ENCODE results near the gene WNT6. TPM values are rescaled to one million over a fixed set of nuclear protein-coding genes. Genes with fewer than 3 reads are reported as not detected.

WNT6 gene
- total and polyA plus RNA-seq, 5 donors from 2014 or later: not detected

DNA sequence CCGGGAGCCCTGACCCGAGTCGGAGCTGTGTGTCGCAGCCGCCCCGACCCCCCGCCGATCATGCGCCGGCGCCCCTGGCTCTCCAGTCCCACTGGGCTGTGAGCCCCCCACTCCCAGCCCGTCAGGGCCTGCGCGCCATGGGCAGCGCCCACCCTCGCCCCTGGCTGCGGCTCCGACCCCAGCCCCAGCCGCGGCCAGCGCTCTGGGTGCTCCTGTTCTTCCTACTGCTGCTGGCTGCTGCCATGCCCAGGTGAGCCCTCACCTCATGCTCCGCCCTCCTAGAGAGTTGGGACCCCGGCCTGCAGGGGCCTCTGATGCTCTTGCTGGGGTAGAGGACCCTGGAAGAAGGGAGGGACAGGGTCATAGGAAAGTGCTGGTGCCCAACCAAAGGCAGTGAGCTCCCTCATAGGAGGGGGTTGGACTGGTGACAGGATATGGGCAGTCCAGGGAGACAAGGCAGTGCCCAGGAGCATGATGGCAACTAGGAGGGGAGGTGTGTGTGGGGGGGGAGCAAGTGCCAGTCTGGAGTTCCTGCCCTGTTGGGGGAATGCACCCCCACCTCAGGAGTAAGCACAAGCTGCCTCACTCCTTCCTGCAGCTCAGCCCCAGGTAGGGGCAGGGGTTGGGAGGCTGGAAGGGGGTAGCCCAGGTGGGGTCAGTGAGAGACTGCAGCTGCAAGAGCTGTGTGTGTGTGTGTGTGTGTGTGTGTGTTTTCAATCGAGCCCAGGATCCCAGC is 21.4 kb downstream of the WNT6 start:
- no peak for ATAC-seq (ENCODE audit: low read depth in 2 of 2)
- Histone ChIP-seq H3K36me3 (ENCODE audit: control insufficient read depth, insufficient read depth, low read length) (no peaks in the 10 kb centered on the region), H3K4me1 (ENCODE audit: control insufficient read depth, insufficient read depth, low read length, poor library complexity, severe bottlenecking) (peaks cover 66% of the 10 kb centered on the region), H3K27ac (ENCODE audit: insufficient read depth, low read length, poor library complexity, severe bottlenecking) (peak overlapping the region; percentile 92), H3K4me3 (ENCODE audit: low read depth, low read length) (peak overlapping the region; percentile 75), H3K9me3 (ENCODE audit: control insufficient read depth in 2 of 2, low read length in 2 of 2) (no peaks in the 10 kb centered on the region), H3K27me3 (ENCODE audit: control insufficient read depth, insufficient read depth, low read length) (no peaks in the 10 kb centered on the region)
- DNase-seq: no peak
- H3K27me3 Mint-ChIP-seq: peaks cover 5% of the 10 kb centered on the region
- H3K4me1 Mint-ChIP-seq: peaks cover 4 to 71% (median 38%) of the 10 kb centered on the region in 4 donors
- H3K9me3 Mint-ChIP-seq: no peaks in the 10 kb centered on the region
- H3K27ac Mint-ChIP-seq: peak overlapping the region in 2 of 3 donors; percentile 89 to 95
- no peaks in the 10 kb centered on the region for H3K36me3 Mint-ChIP-seq
- H3K4me3 Mint-ChIP-seq: peak overlapping the region; percentile 74 to 92 (median 89)

DNA sequence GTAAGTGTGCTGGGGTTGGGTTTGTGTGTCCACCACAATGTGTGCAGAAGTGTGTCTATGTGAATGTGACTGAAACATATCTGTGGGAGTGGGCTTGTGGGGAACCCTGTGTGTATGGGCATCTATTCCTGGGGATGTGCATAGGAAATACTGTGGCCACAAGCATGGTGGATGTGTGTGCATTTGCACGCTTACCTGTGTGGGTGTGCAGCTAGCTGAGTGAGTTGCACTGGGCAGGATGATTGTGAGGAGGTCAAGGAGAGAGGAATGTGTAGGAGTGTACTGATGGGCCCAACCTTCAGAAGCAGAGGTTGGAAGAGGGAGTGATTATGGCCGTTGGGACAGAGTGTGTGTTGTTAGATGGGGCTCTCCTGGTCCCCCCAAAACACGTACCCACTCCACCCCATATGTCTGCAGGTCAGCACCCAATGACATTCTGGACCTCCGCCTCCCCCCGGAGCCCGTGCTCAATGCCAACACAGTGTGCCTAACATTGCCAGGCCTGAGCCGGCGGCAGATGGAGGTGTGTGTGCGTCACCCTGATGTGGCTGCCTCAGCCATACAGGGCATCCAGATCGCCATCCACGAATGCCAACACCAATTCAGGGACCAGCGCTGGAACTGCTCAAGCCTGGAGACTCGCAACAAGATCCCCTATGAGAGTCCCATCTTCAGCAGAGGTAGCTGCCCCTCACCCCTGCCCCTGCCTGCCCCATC is 22.3 kb downstream of the WNT6 start:
- Histone ChIP-seq H3K36me3 (ENCODE audit: control insufficient read depth, insufficient read depth, low read length) (no peaks in the 10 kb centered on the region), H3K27ac (ENCODE audit: insufficient read depth, low read length, poor library complexity, severe bottlenecking) (peak overlapping the region; percentile 92), H3K4me1 (ENCODE audit: control insufficient read depth, insufficient read depth, low read length, poor library complexity, severe bottlenecking) (peaks cover 66% of the 10 kb centered on the region), H3K27me3 (ENCODE audit: control insufficient read depth, insufficient read depth, low read length) (no peaks in the 10 kb centered on the region), H3K4me3 (ENCODE audit: low read depth, low read length) (peak overlapping the region; percentile 75), H3K9me3 (ENCODE audit: control insufficient read depth in 2 of 2, low read length in 2 of 2) (no peaks in the 10 kb centered on the region)
- no peaks in the 10 kb centered on the region for H3K9me3 Mint-ChIP-seq
- no peaks in the 10 kb centered on the region for H3K36me3 Mint-ChIP-seq
- no peaks in the 10 kb centered on the region for H3K27me3 Mint-ChIP-seq
- peak overlapping the region in 2 of 3 donors; percentile 89 to 95 for H3K27ac Mint-ChIP-seq
- ATAC-seq (ENCODE audit: low read depth in 2 of 2) (no peak), DNase-seq (no peak)
- H3K4me3 Mint-ChIP-seq: peak overlapping the region; percentile 74 to 92 (median 89)
- H3K4me1 Mint-ChIP-seq: peaks cover 4 to 69% (median 34%) of the 10 kb centered on the region in 4 donors

DNA sequence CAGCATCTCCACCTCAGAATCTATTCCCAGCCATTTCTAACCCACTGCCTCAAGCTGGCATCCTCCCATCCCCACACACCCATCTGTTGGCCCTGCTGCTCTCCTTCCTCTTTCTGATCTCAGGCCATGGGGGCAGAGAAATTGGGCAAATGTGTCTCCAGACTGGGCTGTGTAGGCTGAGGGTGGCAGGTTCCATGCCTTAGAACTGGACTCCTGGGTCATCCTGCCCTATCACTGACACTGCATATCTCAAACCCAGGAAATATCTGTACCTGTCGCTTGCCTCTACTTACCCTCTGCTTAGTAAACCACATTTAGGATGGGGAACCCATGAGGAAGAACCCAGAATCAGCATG is 22.8 kb downstream of the WNT6 start:
- Histone ChIP-seq H3K27ac (ENCODE audit: insufficient read depth, low read length, poor library complexity, severe bottlenecking) (peak overlapping the region; percentile 92), H3K4me1 (ENCODE audit: control insufficient read depth, insufficient read depth, low read length, poor library complexity, severe bottlenecking) (peaks cover 64% of the 10 kb centered on the region), H3K9me3 (ENCODE audit: control insufficient read depth in 2 of 2, low read length in 2 of 2) (no peaks in the 10 kb centered on the region), H3K4me3 (ENCODE audit: low read depth, low read length) (peak overlapping the region; percentile 30), H3K36me3 (ENCODE audit: control insufficient read depth, insufficient read depth, low read length) (no peaks in the 10 kb centered on the region), H3K27me3 (ENCODE audit: control insufficient read depth, insufficient read depth, low read length) (no peaks in the 10 kb centered on the region)
- peak overlapping the region in 2 of 3 donors; percentile 89 to 95 for H3K27ac Mint-ChIP-seq
- H3K4me3 Mint-ChIP-seq: peak overlapping the region; percentile 74 to 92 (median 89)
- DNase-seq (no peak), ATAC-seq (ENCODE audit: low read depth in 2 of 2) (no peak)
- peaks cover 4 to 66% (median 37%) of the 10 kb centered on the region in 4 donors for H3K4me1 Mint-ChIP-seq
- no peaks in the 10 kb centered on the region for H3K9me3 Mint-ChIP-seq
- no peaks in the 10 kb centered on the region for H3K27me3 Mint-ChIP-seq
- no peaks in the 10 kb centered on the region for H3K36me3 Mint-ChIP-seq

DNA sequence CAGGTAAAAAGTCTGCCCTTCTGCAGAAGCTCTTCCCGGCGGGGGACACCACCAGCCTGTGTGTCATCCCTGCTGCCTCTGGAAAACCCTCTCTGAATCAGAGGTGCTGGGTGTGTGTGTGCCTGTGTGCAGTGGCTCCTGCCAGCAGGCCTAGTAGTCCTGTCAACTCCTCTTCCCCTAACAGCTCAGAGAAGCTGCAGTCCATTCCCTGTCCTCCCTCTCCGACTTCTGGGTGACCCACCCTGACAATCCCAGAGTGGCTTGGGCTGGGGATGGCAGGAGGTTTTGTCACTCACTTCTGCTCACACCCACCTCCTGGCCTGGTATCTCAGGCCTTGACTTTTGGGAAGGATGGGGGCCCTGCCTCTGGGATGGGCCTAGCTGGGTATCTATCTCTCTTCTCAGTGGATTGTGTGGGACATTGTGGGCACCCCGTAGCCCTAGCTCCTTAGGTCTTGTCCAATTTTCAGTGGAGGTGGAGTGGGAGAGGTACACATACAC is 23.3 kb downstream of the WNT6 start:
- no peaks in the 10 kb centered on the region for H3K9me3 ChIP-seq (ENCODE audit: control insufficient read depth in 2 of 2, low read length in 2 of 2)
- no peaks in the 10 kb centered on the region for H3K27me3 ChIP-seq (ENCODE audit: control insufficient read depth, insufficient read depth, low read length)
- H3K4me3 ChIP-seq (ENCODE audit: low read depth, low read length): peak overlapping the region; percentile 30
- peak overlapping the region; percentile 92 for H3K27ac ChIP-seq (ENCODE audit: insufficient read depth, low read length, poor library complexity, severe bottlenecking)
- H3K4me1 Mint-ChIP-seq: peaks cover 7 to 66% (median 38%) of the 10 kb centered on the region in 4 donors
- DNase-seq (no peak), ATAC-seq (ENCODE audit: low read depth in 2 of 2) (no peak)
- H3K27me3 Mint-ChIP-seq: no peaks in the 10 kb centered on the region
- peak overlapping the region; percentile 74 to 91 (median 84) for H3K4me3 Mint-ChIP-seq
- peaks cover 64% of the 10 kb centered on the region for H3K4me1 ChIP-seq (ENCODE audit: control insufficient read depth, insufficient read depth, low read length, poor library complexity, severe bottlenecking)
- H3K27ac Mint-ChIP-seq: peak overlapping the region in 2 of 3 donors; percentile 89 to 95
- H3K9me3 Mint-ChIP-seq: no peaks in the 10 kb centered on the region
- no peaks in the 10 kb centered on the region for H3K36me3 Mint-ChIP-seq
- no peaks in the 10 kb centered on the region for H3K36me3 ChIP-seq (ENCODE audit: control insufficient read depth, insufficient read depth, low read length)

DNA sequence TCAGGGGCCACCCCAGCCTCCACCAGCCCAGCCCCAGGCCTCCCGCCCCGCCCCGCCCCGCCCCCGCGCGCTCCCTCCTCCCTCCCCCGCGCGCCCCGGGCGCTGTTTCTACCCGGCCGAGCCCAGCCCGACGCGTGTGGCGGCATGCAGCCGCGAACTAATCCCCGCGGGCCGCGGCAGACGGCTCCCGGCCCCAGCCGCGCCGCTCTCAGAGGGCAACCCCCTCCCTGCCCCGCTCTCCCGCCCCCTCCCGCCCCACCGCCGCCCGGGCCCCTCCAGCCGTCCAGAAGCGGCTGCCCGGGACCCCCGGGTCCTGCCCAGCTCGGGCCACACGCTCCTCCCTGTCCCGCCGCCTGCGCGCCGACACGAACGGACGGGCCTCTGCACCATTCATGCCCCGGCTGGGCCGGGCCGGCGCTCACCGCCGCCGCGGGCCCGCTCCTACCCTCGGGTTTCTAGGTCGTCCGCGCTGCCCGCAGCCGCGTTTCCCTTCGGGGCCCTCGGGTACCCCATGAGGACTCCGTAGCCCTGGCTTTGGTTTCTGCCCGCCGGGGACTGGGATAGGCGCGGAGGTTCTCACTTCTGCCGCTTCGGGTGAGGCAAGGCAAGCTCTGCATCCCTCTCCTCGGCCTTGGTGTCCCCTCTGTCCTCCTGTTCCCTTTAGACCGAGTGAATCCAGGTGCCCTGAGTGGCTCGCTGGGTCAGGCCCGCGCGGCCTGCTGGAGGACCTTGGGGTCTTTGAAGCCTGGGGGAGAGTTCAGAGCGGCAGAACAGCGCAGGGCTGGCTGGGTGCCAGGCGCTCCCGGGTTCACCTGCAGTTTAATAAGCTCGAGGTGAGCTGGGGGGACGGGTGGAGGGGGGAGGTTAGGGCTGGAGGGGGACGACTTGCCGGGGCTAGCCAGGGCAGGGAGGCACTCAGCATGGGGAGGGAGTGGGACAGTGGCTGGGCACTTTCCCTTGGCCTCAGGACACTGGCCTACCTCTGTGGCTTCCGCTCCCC is 24.2 kb downstream of the WNT6 start:
- peak overlapping the region; percentile 92 to 95 (median 95) for H3K27ac Mint-ChIP-seq
- peak in 1 of 2 donors; percentile 18 for ATAC-seq (ENCODE audit: low read depth in 2 of 2)
- Histone ChIP-seq H3K4me1 (ENCODE audit: control insufficient read depth, insufficient read depth, low read length, poor library complexity, severe bottlenecking) (peaks cover 64% of the 10 kb centered on the region), H3K36me3 (ENCODE audit: control insufficient read depth, insufficient read depth, low read length) (peaks cover 4% of the 10 kb centered on the region), H3K9me3 (ENCODE audit: control insufficient read depth in 2 of 2, low read length in 2 of 2) (no peaks in the 10 kb centered on the region), H3K27me3 (ENCODE audit: control insufficient read depth, insufficient read depth, low read length) (no peaks in the 10 kb centered on the region), H3K4me3 (ENCODE audit: low read depth, low read length) (no peak overlapping the region), H3K27ac (ENCODE audit: insufficient read depth, low read length, poor library complexity, severe bottlenecking) (peak overlapping the region; percentile 71)
- peak in 2 of 3 donors; percentile 28 to 48 for DNase-seq
- peak overlapping the region; percentile 74 to 91 (median 84) for H3K4me3 Mint-ChIP-seq
- no peaks in the 10 kb centered on the region for H3K27me3 Mint-ChIP-seq
- peaks cover 8 to 61% (median 38%) of the 10 kb centered on the region in 4 donors for H3K4me1 Mint-ChIP-seq
- no peaks in the 10 kb centered on the region for H3K9me3 Mint-ChIP-seq
- H3K36me3 Mint-ChIP-seq: no peaks in the 10 kb centered on the region

DNA sequence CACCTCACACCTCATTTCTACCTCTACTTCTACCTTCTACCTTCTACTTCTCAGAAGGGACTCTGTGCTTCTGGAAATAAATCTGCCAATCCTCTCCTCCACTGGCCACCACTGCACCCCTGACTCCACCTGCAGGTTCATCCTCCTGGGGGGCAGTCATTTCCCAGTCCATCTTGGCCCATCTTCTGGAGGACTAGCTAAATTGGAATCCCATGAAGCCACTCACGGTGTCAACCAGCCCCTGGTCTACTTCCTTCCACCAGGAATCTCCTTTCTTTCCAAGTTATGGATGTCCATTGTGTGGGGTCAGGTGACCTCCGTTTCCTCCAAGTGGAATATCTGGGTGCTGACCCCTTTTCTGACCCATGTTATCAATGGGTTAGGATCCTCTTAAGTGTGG is 24.9 kb downstream of the WNT6 start:
- H3K4me3 ChIP-seq (ENCODE audit: low read depth, low read length): no peak overlapping the region
- H3K9me3 Mint-ChIP-seq: no peaks in the 10 kb centered on the region
- peak overlapping the region; percentile 82 to 92 (median 83) for H3K27ac Mint-ChIP-seq
- H3K27me3 ChIP-seq (ENCODE audit: control insufficient read depth, insufficient read depth, low read length): no peaks in the 10 kb centered on the region
- H3K36me3 Mint-ChIP-seq: no peaks in the 10 kb centered on the region
- peaks cover 59% of the 10 kb centered on the region for H3K4me1 ChIP-seq (ENCODE audit: control insufficient read depth, insufficient read depth, low read length, poor library complexity, severe bottlenecking)
- peaks cover 8 to 56% (median 34%) of the 10 kb centered on the region in 4 donors for H3K4me1 Mint-ChIP-seq
- H3K27ac ChIP-seq (ENCODE audit: insufficient read depth, low read length, poor library complexity, severe bottlenecking): peak overlapping the region; percentile 24
- no peaks in the 10 kb centered on the region for H3K27me3 Mint-ChIP-seq
- DNase-seq (no peak), ATAC-seq (ENCODE audit: low read depth in 2 of 2) (no peak)
- no peaks in the 10 kb centered on the region for H3K9me3 ChIP-seq (ENCODE audit: control insufficient read depth in 2 of 2, low read length in 2 of 2)
- H3K4me3 Mint-ChIP-seq: peak overlapping the region; percentile 69 to 75 (median 73)
- H3K36me3 ChIP-seq (ENCODE audit: control insufficient read depth, insufficient read depth, low read length): peaks cover 6% of the 10 kb centered on the region

All from CD4-positive, CD25-positive, alpha-beta regulatory T cell (primary cell).